ENCODE measurements around the gene EPG5. TPM values are rescaled to one million over a fixed set of nuclear protein-coding genes. Genes with fewer than 3 reads are reported as not detected.

The EPG5 gene
- total RNA-seq, 1 donor from 2014 or later, result 29.0 TPM

- Histone ChIP-seq H3K4me1 (ENCODE audit: insufficient read depth, low read length) (no peaks in the 10 kb centered on the region), H3K36me3 (ENCODE audit: insufficient read depth, low read length) (peaks cover 21% of the 10 kb centered on the region), H3K4me3 (ENCODE audit: insufficient read depth, low read depth, low read length) (no peak overlapping the region), H3K4me2 (ENCODE audit: low read length) (no peak overlapping the region), H3K79me2 (ENCODE audit: insufficient read depth, low read length) (no peaks in the 10 kb centered on the region), H2AFZ (ENCODE audit: low read depth, low read length) (no peak overlapping the region), H4K20me1 (ENCODE audit: insufficient read depth, low read length) (peaks cover 5% of the 10 kb centered on the region), H3K27ac (ENCODE audit: low read depth, low read length) (no peak overlapping the region), H3K9me3 (ENCODE audit: insufficient read depth, low read depth, low read length) (no peaks in the 10 kb centered on the region), H3K27me3 (ENCODE audit: insufficient read depth, low read length) (no peaks in the 10 kb centered on the region), H3K9ac (ENCODE audit: low read length) (no peak overlapping the region)
- no peak for TF ChIP-seq EZH2 (IDR thresholded peaks at IDR 0.05; ENCODE audit: insufficient read depth, low read length)
- peak; percentile 99 for TF ChIP-seq CTCF (IDR thresholded peaks at IDR 0.05; ENCODE audit: insufficient read depth, low read depth, low read length)
- no peak overlapping the region for H3K4me3 Mint-ChIP-seq (ENCODE audit: unreplicated experiment)
- H3K27me3 Mint-ChIP-seq (ENCODE audit: low read depth, unreplicated experiment), result no peaks in the 10 kb centered on the region
- FAIRE-seq (no peak), DNase-seq (ENCODE audit: low read depth) (peak; percentile 29)
- H3K27ac Mint-ChIP-seq (ENCODE audit: unreplicated experiment), result no peak overlapping the region
- H3K9me3 Mint-ChIP-seq (ENCODE audit: unreplicated experiment), result peaks cover 2% of the 10 kb centered on the region
- no peaks in the 10 kb centered on the region for H3K4me1 Mint-ChIP-seq (ENCODE audit: low read depth, unreplicated experiment)
- H3K36me3 Mint-ChIP-seq (ENCODE audit: low read depth, unreplicated experiment), result peaks cover 11% of the 10 kb centered on the region
Measured at GRCh38 chr18:45879681-45880655, 87.2 kb downstream of the EPG5 start.

GRCh38 chr18:45877403-45877802 is 89.7 kb downstream of the EPG5 start:
- peaks cover 5% of the 10 kb centered on the region for H4K20me1 ChIP-seq (ENCODE audit: insufficient read depth, low read length)
- TF ChIP-seq EZH2 (IDR thresholded peaks at IDR 0.05; ENCODE audit: insufficient read depth, low read length) (no peak), CTCF (IDR thresholded peaks at IDR 0.05; ENCODE audit: insufficient read depth, low read depth, low read length) (no peak)
- DNase-seq (ENCODE audit: low read depth) (no peak), FAIRE-seq (no peak)
- H3K9me3 ChIP-seq (ENCODE audit: insufficient read depth, low read depth, low read length), result no peaks in the 10 kb centered on the region
- Mint-ChIP-seq H3K4me1 (ENCODE audit: low read depth, unreplicated experiment) (no peaks in the 10 kb centered on the region), H3K27me3 (ENCODE audit: low read depth, unreplicated experiment) (no peaks in the 10 kb centered on the region), H3K9me3 (ENCODE audit: unreplicated experiment) (peaks cover 4% of the 10 kb centered on the region), H3K4me3 (ENCODE audit: unreplicated experiment) (no peak overlapping the region), H3K36me3 (ENCODE audit: low read depth, unreplicated experiment) (peaks cover 16% of the 10 kb centered on the region), H3K27ac (ENCODE audit: unreplicated experiment) (no peak overlapping the region)
- no peaks in the 10 kb centered on the region for H3K27me3 ChIP-seq (ENCODE audit: insufficient read depth, low read length)
- H3K4me3 ChIP-seq (ENCODE audit: insufficient read depth, low read depth, low read length), result no peak overlapping the region
- H3K4me1 ChIP-seq (ENCODE audit: insufficient read depth, low read length), result no peaks in the 10 kb centered on the region
- no peak overlapping the region for H3K27ac ChIP-seq (ENCODE audit: low read depth, low read length)
- peaks cover 16% of the 10 kb centered on the region for H3K36me3 ChIP-seq (ENCODE audit: insufficient read depth, low read length)
- no peak overlapping the region for H3K9ac ChIP-seq (ENCODE audit: low read length)
- no peak overlapping the region for H2AFZ ChIP-seq (ENCODE audit: low read depth, low read length)
- no peak overlapping the region for H3K4me2 ChIP-seq (ENCODE audit: low read length)
- H3K79me2 ChIP-seq (ENCODE audit: insufficient read depth, low read length), result no peaks in the 10 kb centered on the region

- H3K4me1 Mint-ChIP-seq (ENCODE audit: low read depth, unreplicated experiment), result peaks cover 5% of the 10 kb centered on the region
- Histone ChIP-seq H3K27ac (ENCODE audit: low read depth, low read length) (no peak overlapping the region), H3K4me1 (ENCODE audit: insufficient read depth, low read length) (no peaks in the 10 kb centered on the region), H2AFZ (ENCODE audit: low read depth, low read length) (no peak overlapping the region), H3K4me3 (ENCODE audit: insufficient read depth, low read depth, low read length) (no peak overlapping the region), H3K79me2 (ENCODE audit: insufficient read depth, low read length) (no peaks in the 10 kb centered on the region), H3K36me3 (ENCODE audit: insufficient read depth, low read length) (peaks cover 10% of the 10 kb centered on the region), H3K9ac (ENCODE audit: low read length) (no peak overlapping the region), H4K20me1 (ENCODE audit: insufficient read depth, low read length) (peaks cover 5% of the 10 kb centered on the region), H3K27me3 (ENCODE audit: insufficient read depth, low read length) (no peaks in the 10 kb centered on the region), H3K4me2 (ENCODE audit: low read length) (no peak overlapping the region), H3K9me3 (ENCODE audit: insufficient read depth, low read depth, low read length) (no peaks in the 10 kb centered on the region)
- H3K36me3 Mint-ChIP-seq (ENCODE audit: low read depth, unreplicated experiment), result peaks cover 16% of the 10 kb centered on the region
- TF ChIP-seq EZH2 (IDR thresholded peaks at IDR 0.05; ENCODE audit: insufficient read depth, low read length) (no peak), CTCF (IDR thresholded peaks at IDR 0.05; ENCODE audit: insufficient read depth, low read depth, low read length) (no peak)
- peaks cover 4% of the 10 kb centered on the region for H3K9me3 Mint-ChIP-seq (ENCODE audit: unreplicated experiment)
- peak; percentile 56 for DNase-seq (ENCODE audit: low read depth)
- no peaks in the 10 kb centered on the region for H3K27me3 Mint-ChIP-seq (ENCODE audit: low read depth, unreplicated experiment)
- H3K27ac Mint-ChIP-seq (ENCODE audit: unreplicated experiment), result no peak overlapping the region
- H3K4me3 Mint-ChIP-seq (ENCODE audit: unreplicated experiment), result no peak overlapping the region
- FAIRE-seq, result no peak
Measured at GRCh38 chr18:45876161-45876560, 91.0 kb downstream of the EPG5 start.
